Endothelial cell of umbilical vein (primary cell): ENCODE measurements around the gene NUP50.

Experiments used
- EZH2 ChIP-seq: IDR thresholded peaks from 2 replicates; pipeline ENCODE4 v1.6.1; 2012; ENCODE audit warnings: borderline replicate concordance, low read depth, mild to moderate bottlenecking, moderate library complexity, low read length, inconsistent platforms; ENCODE audit not compliant: severe bottlenecking
- GATA2 ChIP-seq: IDR thresholded peaks from 2 replicates; pipeline ENCODE4 v1.7.0; 2011; ENCODE audit warnings: low read depth, mild to moderate bottlenecking, moderate library complexity, mixed read lengths, low read length; ENCODE audit not compliant: insufficient read length, insufficient read depth
- JUN ChIP-seq: IDR thresholded peaks from 2 replicates; pipeline ENCODE4 v1.6.1; 2011; ENCODE audit warnings: borderline replicate concordance, low read depth; ENCODE audit not compliant: insufficient read length, insufficient read depth
- POLR2A ChIP-seq: IDR thresholded peaks from 2 replicates; pipeline ENCODE4 v1.6.1; 2012; ENCODE audit warnings: low read depth, mild to moderate bottlenecking, control low read depth, low read length
- POLR2AphosphoS5 ChIP-seq: IDR thresholded peaks from 2 replicates; pipeline ENCODE4 v1.6.1; 2012; ENCODE audit warnings: low read depth, mild to moderate bottlenecking, control low read depth, low read length, moderate library complexity; ENCODE audit not compliant: insufficient read depth
- TF ChIP-seq, protein P1 (sequence below), 2 donors: IDR thresholded peaks; 1 replicate in 1 of 2; 2 replicates in 1 of 2; pipeline ENCODE4 v1.5.1; 2011; ENCODE audit warnings: low read length in 2 of 2, mild to moderate bottlenecking in 2 of 2, moderate library complexity in 2 of 2, control low read depth in 1 of 2, inconsistent platforms in 1 of 2, low read depth in 1 of 2; ENCODE audit not compliant: insufficient read depth in 1 of 2; ENCODE audit errors: extremely low read depth in 1 of 2

- TF ChIP-seq, protein P1, sequence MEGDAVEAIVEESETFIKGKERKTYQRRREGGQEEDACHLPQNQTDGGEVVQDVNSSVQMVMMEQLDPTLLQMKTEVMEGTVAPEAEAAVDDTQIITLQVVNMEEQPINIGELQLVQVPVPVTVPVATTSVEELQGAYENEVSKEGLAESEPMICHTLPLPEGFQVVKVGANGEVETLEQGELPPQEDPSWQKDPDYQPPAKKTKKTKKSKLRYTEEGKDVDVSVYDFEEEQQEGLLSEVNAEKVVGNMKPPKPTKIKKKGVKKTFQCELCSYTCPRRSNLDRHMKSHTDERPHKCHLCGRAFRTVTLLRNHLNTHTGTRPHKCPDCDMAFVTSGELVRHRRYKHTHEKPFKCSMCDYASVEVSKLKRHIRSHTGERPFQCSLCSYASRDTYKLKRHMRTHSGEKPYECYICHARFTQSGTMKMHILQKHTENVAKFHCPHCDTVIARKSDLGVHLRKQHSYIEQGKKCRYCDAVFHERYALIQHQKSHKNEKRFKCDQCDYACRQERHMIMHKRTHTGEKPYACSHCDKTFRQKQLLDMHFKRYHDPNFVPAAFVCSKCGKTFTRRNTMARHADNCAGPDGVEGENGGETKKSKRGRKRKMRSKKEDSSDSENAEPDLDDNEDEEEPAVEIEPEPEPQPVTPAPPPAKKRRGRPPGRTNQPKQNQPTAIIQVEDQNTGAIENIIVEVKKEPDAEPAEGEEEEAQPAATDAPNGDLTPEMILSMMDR (IDR thresholded peaks at IDR 0.05; ENCODE audit: extremely low read depth in 1 of 2, insufficient read depth in 1 of 2, low read depth in 1 of 2, low read length in 2 of 2): no peak
- TF ChIP-seq GATA2 (no peak), POLR2AphosphoS5 (no peak), JUN (no peak), POLR2A (no peak), EZH2 (no peak)
Observed at GRCh38 chr22:45130891-45131290, 32.8 kb upstream of the NUP50 start.
